B cell (primary cell): ENCODE data around the gene RNF103. TPM values are rescaled to one million over a fixed set of nuclear protein-coding genes. Genes with fewer than 3 reads are reported as not detected.

Experiments
- ATAC-seq: fragments of 200-7000 bp; cut with Tn5 transposase; one replicate; pipeline ENCODE4 v1.10.0; 2021; ENCODE audit warnings: low read depth, mild to moderate bottlenecking, moderate number of reproducible peaks, moderate library complexity
- CTCF ChIA-PET: fragments of 350-600 bp; sonication (Branson Sonifier 250); formaldehyde crosslinking; loops from one replicate; lab custom pipeline; 2021; ENCODE audit warnings: antibody characterized with exemption, inconsistent platforms; lab: Charles Lee
- POLR2A ChIA-PET: fragments of 350-600 bp; sonication (Branson Sonifier 250); formaldehyde crosslinking; loops from one replicate; lab custom pipeline; 2021; ENCODE audit warnings: antibody characterized with exemption; lab: Charles Lee
- DNase-seq: peaks from one replicate; pipeline ENCODE4 v3.0.0; 2013
- H2AFZ ChIP-seq: 2 replicates; pipeline ENCODE4 v1.6.1; 2012; ENCODE audit warnings: mild to moderate bottlenecking, low read depth, low read length; ENCODE audit not compliant: insufficient read depth, poor library complexity, severe bottlenecking
- H3K27ac ChIP-seq, 2 donors: 1 replicate in 1 of 2; 2 replicates in 1 of 2; pipeline ENCODE4 v1.5.1; 2012 to 2013; ENCODE audit warnings: low read length in 2 of 2, mild to moderate bottlenecking in 2 of 2, moderate library complexity in 1 of 2
- H3K27me3 ChIP-seq, 4 experiments: fragments of 200-600 bp in 1 of 4; sonication (generic) in 1 of 4; replicated peaks in 1 of 4; 1 replicate in 2 of 4; 2 replicates in 2 of 4; pipeline versions ENCODE4 v1.6.1 to v1.7.0; 2013 to 2016; ENCODE audit warnings: low read length in 3 of 4, mild to moderate bottlenecking in 2 of 4, mixed read lengths in 1 of 4, moderate library complexity in 1 of 4; ENCODE audit not compliant: insufficient read depth in 4 of 4, control insufficient read depth in 3 of 4; ENCODE audit errors: control extremely low read depth in 1 of 4
- H3K36me3 ChIP-seq, 2 experiments: replicated peaks in 1 of 2; 1 replicate in 1 of 2; 2 replicates in 1 of 2; pipeline versions ENCODE4 v1.6.1 to v1.7.1; 2013; ENCODE audit warnings: low read length in 1 of 2; ENCODE audit not compliant: insufficient read depth in 2 of 2, control insufficient read depth in 1 of 2; ENCODE audit errors: control extremely low read depth in 1 of 2, extremely low read depth in 1 of 2
- H3K4me1 ChIP-seq, 2 donors: fragments of 200-600 bp in 1 of 2; sonication (generic) in 1 of 2; 1 replicate in 1 of 2; 2 replicates in 1 of 2; pipeline versions ENCODE4 v1.5.1 to v1.6.1; 2013 to 2017; ENCODE audit warnings: low read length in 2 of 2; ENCODE audit not compliant: control insufficient read depth in 2 of 2, insufficient read depth in 2 of 2
- H3K4me2 ChIP-seq: replicated peaks from 2 replicates; pipeline ENCODE3; 2012; ENCODE audit warnings: mild to moderate bottlenecking, low read depth, low read length; ENCODE audit not compliant: poor library complexity, severe bottlenecking
- H3K4me3 ChIP-seq, 5 experiments: fragments of 200-600 bp in 1 of 5; sonication (generic) in 1 of 5; 1 replicate in 3 of 5; 2 replicates in 2 of 5; pipeline versions ENCODE4 v1.5.1 to v1.7.0; 2011 to 2016; ENCODE audit warnings: low read length in 4 of 5, mild to moderate bottlenecking in 4 of 5, low read depth in 2 of 5, control low read depth in 1 of 5, moderate library complexity in 1 of 5; ENCODE audit not compliant: insufficient read depth in 1 of 5; ENCODE audit errors: control extremely low read depth in 1 of 5, extremely low read depth in 1 of 5
- H3K79me2 ChIP-seq: fragments of 200-600 bp; sonication (generic); one replicate; pipeline ENCODE4 v1.6.0; 2016; ENCODE audit warnings: low read length; ENCODE audit not compliant: control insufficient read depth, insufficient read depth
- H3K9ac ChIP-seq: fragments of 200-600 bp; sonication (generic); 2 replicates; pipeline ENCODE4 v1.6.1; 2017; ENCODE audit warnings: mild to moderate bottlenecking, low read length, moderate library complexity
- H3K9me3 ChIP-seq, 3 donors: one replicate each; pipeline versions ENCODE4 v1.6.1 to v1.7.1; 2013; ENCODE audit warnings: low read length in 2 of 3; ENCODE audit not compliant: control insufficient read depth in 2 of 3, insufficient read depth in 1 of 3; ENCODE audit errors: control extremely low read depth in 1 of 3
- H4K20me1 ChIP-seq: 2 replicates; pipeline ENCODE4 v1.6.0; 2012; ENCODE audit warnings: mild to moderate bottlenecking, low read length; ENCODE audit not compliant: insufficient read depth, control insufficient read depth, poor library complexity, severe bottlenecking
- H3K27ac Mint-ChIP-seq: one replicate; pipeline ENCODE4 v1.8.0; 2021; ENCODE audit warnings: mixed read lengths
- H3K27me3 Mint-ChIP-seq: one replicate; pipeline ENCODE4 v1.8.0; 2021; ENCODE audit warnings: mixed read lengths
- H3K4me1 Mint-ChIP-seq: one replicate; pipeline ENCODE4 v1.8.0; 2021; ENCODE audit warnings: mixed read lengths
- H3K4me3 Mint-ChIP-seq: one replicate; pipeline ENCODE4 v1.8.0; 2021; ENCODE audit warnings: mixed read lengths
- H3K9me3 Mint-ChIP-seq: one replicate; pipeline ENCODE4 v1.8.0; 2022; ENCODE audit warnings: mixed read lengths; ENCODE audit not compliant: insufficient read depth
- EZH2 ChIP-seq: IDR thresholded peaks from 2 replicates; pipeline ENCODE4 v1.6.1; 2012; ENCODE audit warnings: borderline replicate concordance, low read depth, mild to moderate bottlenecking, moderate library complexity, low read length; ENCODE audit not compliant: insufficient read depth, poor library complexity, severe bottlenecking
- WGBS: methylation state at CpG from one replicate; pipeline ENCODE4 v1.1.5; 2013; ENCODE audit warnings: missing lambda C conversion rate; ENCODE audit not compliant: insufficient coverage; 5-methylcytosine and 5-hydroxymethylcytosine counted together
- intact Hi-C: fragments of 100-400 bp; cut with micrococcal nuclease; formaldehyde crosslinking; loops from one replicate; pipeline ENCODE4 v1.10.0; 2022
- polyA plus RNA-seq: library from polyadenylated mRNA; depleted of rRNA; stranded (reverse); fragments of >200 nt; gene quantifications from 2 replicates; pipeline ENCODE4 v1.2.3, GENCODE V29; 2012
- total RNA-seq, 2 donors: library from RNA; stranded (reverse); fragments of 120-200 nt in 1 of 2; gene quantifications; 1 replicate in 1 of 2; 2 replicates in 1 of 2; pipeline versions ENCODE4 v1.2.3 to v1.2.4, GENCODE V29; 2013 to 2022
- TF ChIP-seq, protein P1 (sequence below): fragments of 200-600 bp; IDR thresholded peaks from one replicate; pipeline ENCODE4 v1.8.0; 2022; ENCODE audit warnings: antibody characterized with exemption, mild to moderate bottlenecking

RNF103 gene
- total and polyA plus RNA-seq, 2 donors (not counting 1 experiment from before 2014, with no cell fraction given): 23.7 to 37.2 TPM

- Mint-ChIP-seq H3K4me3 (no peak overlapping the region), H3K4me1 (no peaks in the 10 kb centered on the region), H3K27ac (no peak overlapping the region), H3K9me3 (peaks cover 5% of the 10 kb centered on the region), H3K27me3 (no peaks in the 10 kb centered on the region)
- CTCF ChIA-PET: no interaction called here
- Histone ChIP-seq H3K9ac (no peak overlapping the region), H3K27ac (no peak overlapping the region), H3K36me3 (no peaks in the 10 kb centered on the region), H3K4me1 (no peaks in the 10 kb centered on the region), H2AFZ (no peak overlapping the region), H4K20me1 (no peaks in the 10 kb centered on the region), H3K4me2 (no peak overlapping the region), H3K27me3 (no peaks in the 10 kb centered on the region), H3K79me2 (no peaks in the 10 kb centered on the region), H3K4me3 (no peak overlapping the region), H3K9me3 (peaks cover under 1 to 16% (median 3%) of the 10 kb centered on the region in 3 donors)
- WGBS: 100% methylated on average over 1 of the region's 4 CpGs
- no peak for TF ChIP-seq EZH2
- TF ChIP-seq, protein P1, sequence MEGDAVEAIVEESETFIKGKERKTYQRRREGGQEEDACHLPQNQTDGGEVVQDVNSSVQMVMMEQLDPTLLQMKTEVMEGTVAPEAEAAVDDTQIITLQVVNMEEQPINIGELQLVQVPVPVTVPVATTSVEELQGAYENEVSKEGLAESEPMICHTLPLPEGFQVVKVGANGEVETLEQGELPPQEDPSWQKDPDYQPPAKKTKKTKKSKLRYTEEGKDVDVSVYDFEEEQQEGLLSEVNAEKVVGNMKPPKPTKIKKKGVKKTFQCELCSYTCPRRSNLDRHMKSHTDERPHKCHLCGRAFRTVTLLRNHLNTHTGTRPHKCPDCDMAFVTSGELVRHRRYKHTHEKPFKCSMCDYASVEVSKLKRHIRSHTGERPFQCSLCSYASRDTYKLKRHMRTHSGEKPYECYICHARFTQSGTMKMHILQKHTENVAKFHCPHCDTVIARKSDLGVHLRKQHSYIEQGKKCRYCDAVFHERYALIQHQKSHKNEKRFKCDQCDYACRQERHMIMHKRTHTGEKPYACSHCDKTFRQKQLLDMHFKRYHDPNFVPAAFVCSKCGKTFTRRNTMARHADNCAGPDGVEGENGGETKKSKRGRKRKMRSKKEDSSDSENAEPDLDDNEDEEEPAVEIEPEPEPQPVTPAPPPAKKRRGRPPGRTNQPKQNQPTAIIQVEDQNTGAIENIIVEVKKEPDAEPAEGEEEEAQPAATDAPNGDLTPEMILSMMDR: no peak
- ATAC-seq (no peak), DNase-seq (no peak)
- POLR2A ChIA-PET: no interaction called here
- intact Hi-C loops: no loop called here
These were observed 22.1 kb upstream of the RNF103 start for GRCh38 chr2:86645752-86646151.

DNA sequence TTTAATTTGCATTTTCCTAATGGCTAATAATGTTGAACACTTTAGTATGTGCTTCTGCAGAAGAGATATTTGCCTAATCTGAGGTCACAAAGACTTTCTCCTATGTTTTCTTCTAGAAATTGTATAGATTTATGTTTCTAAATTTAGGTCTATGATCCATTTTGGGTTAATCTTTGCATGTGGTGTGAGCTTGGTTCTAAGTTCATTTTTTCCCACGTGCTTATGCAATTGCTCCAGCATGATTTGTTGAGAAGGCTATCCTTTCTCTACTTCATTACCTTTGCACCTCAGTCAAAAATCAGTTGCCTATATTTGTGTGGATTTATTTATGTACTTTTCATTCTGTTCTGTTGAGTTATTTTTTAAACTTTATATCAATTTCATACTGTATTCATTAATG, 15.0 kb upstream of the RNF103 start:
- Histone ChIP-seq H3K27me3 (no peaks in the 10 kb centered on the region), H3K9me3 (peaks cover 3 to 4% (median 4%) of the 10 kb centered on the region in 3 donors), H2AFZ (no peak overlapping the region), H3K4me3 (no peak overlapping the region), H3K79me2 (no peaks in the 10 kb centered on the region), H3K9ac (no peak overlapping the region), H3K27ac (no peak overlapping the region), H3K36me3 (no peaks in the 10 kb centered on the region), H3K4me1 (no peaks in the 10 kb centered on the region), H4K20me1 (no peaks in the 10 kb centered on the region), H3K4me2 (no peak overlapping the region)
- Mint-ChIP-seq H3K27ac (no peak overlapping the region), H3K27me3 (no peaks in the 10 kb centered on the region), H3K4me1 (no peaks in the 10 kb centered on the region), H3K4me3 (no peak overlapping the region), H3K9me3 (peaks cover 4% of the 10 kb centered on the region)
- intact Hi-C loops: no loop called here
- WGBS: no CpG with 5 or more reads among the region's 1 CpG
- ATAC-seq (no peak), DNase-seq (no peak)
- TF ChIP-seq, protein P1: no peak
- no peak for TF ChIP-seq EZH2
- CTCF ChIA-PET: no interaction called here
- POLR2A ChIA-PET: no interaction called here
